Stimulated activated CD4-positive, alpha-beta T cell treated with anti-CD3 and anti-CD28 coated beads, Interleukin-4, amount 100 ng/mL, for 48 hours (primary cell): Measurements from ENCODE around the gene ASPRV1.

ENCODE experiments used
- DNase-seq, 2 donors: peaks; one replicate each; pipeline ENCODE4 v3.0.0-alpha.2; 2020; ENCODE audit warnings: low read depth in 2 of 2

The ASPRV1 gene

GRCh38 chr2:69940691-69941090 lies 20.7 kb downstream of the ASPRV1 start:
- no peak for DNase-seq

- no peak for DNase-seq
Observed at GRCh38 chr2:69939722-69940121, 21.7 kb downstream of the ASPRV1 start.

- no peak for DNase-seq
Observed at GRCh38 chr2:69937968-69938367, 23.5 kb downstream of the ASPRV1 start.

GRCh38 chr2:69936906-69937305 lies 24.5 kb downstream of the ASPRV1 start:
- DNase-seq: no peak

- no peak for DNase-seq
Observed at GRCh38 chr2:69935011-69935410, 26.4 kb downstream of the ASPRV1 start.

GRCh38 chr2:69934614-69934908 lies 26.9 kb downstream of the ASPRV1 start:
- no peak for DNase-seq

GRCh38 chr2:69933839-69934613 lies 27.4 kb downstream of the ASPRV1 start:
- peak in 1 of 2 donors; percentile 17 for DNase-seq

GRCh38 chr2:69933254-69933828 lies 28.1 kb downstream of the ASPRV1 start:
- no peak for DNase-seq

- DNase-seq: no peak
Observed at GRCh38 chr2:69932596-69932922, 28.9 kb downstream of the ASPRV1 start.

- no peak for DNase-seq
Observed at GRCh38 chr2:69931832-69932595, 29.4 kb downstream of the ASPRV1 start.

GRCh38 chr2:69926849-69927515 lies 34.4 kb downstream of the ASPRV1 start:
- DNase-seq: no peak

GRCh38 chr2:69923116-69923515 lies 38.3 kb downstream of the ASPRV1 start:
- DNase-seq: no peak

- no peak for DNase-seq
Observed at GRCh38 chr2:69918401-69918800, 43.0 kb downstream of the ASPRV1 start.

GRCh38 chr2:69917852-69918251 lies 43.6 kb downstream of the ASPRV1 start:
- no peak for DNase-seq

GRCh38 chr2:69916106-69916505 lies 45.3 kb downstream of the ASPRV1 start:
- no peak for DNase-seq

- DNase-seq: peak; percentile 99 to 100
Observed at GRCh38 chr2:69914950-69915945, 46.2 kb downstream of the ASPRV1 start, which contains the start of gene MXD1. MXD1 (plus strand) TSS chr2:69915109; CDS start chr2:69915331, 222 bp downstream.

GRCh38 chr2:69914164-69914949 lies 47.1 kb downstream of the ASPRV1 start:
- peak; percentile 18 to 23 for DNase-seq

- DNase-seq: no peak
Observed at GRCh38 chr2:69911985-69912563, 49.4 kb downstream of the ASPRV1 start.
